NT2/D1 (cell line): ENCODE results near the gene PYGO1.

Experiments used
- SUZ12 ChIP-seq: IDR thresholded peaks from 2 replicates; pipeline ENCODE4 v1.6.1; 2011; ENCODE audit not compliant: insufficient read length, insufficient read depth; ENCODE audit errors: extremely low read depth
- YY1 ChIP-seq: IDR thresholded peaks from 2 replicates; pipeline ENCODE4 v1.6.1; 2011; ENCODE audit not compliant: insufficient read length, insufficient read depth
- ZNF274 ChIP-seq: IDR thresholded peaks from 2 replicates; pipeline ENCODE4 v1.6.1; 2011; ENCODE audit warnings: mild to moderate bottlenecking, low read depth, low read length

DNA sequence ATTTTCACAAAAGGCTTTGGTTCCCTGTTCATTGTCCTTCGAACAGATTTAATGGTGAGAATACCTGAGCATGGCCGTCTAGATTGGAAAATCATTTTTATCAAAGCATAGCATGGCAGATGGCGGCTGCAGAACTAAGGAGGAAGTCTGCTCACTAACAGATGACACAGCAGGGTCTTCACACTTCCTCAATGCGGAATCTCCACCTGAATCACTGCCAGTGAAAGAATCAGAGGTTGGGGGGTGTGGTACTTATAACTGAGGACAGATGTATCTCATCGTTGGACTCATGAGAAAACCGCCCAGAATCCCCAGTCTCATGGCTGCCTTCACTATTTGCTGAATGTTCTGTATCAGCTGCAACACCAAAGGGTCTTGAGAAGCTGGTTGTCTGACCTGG, 31.6 kb upstream of the PYGO1 start:
- TF ChIP-seq ZNF274 = no peak
- TF ChIP-seq YY1 = no peak
- TF ChIP-seq SUZ12 = no peak
